H54 (cell line): ENCODE measurements around the gene ALOX12.

Experiments
- DNase-seq: peaks from one replicate; pipeline ENCODE4 v3.0.0; 2011; ENCODE audit warnings: low spot score, mixed read lengths; ENCODE audit not compliant: insufficient read length
- FAIRE-seq: peaks from 3 replicates; lab custom pipeline; 2011; peaks lifted over from hg19 to GRCh38; lab: Jason Lieb, UNC
- POLR2A ChIP-seq: IDR thresholded peaks from 2 replicates; pipeline ENCODE4 v1.6.1; 2011; ENCODE audit warnings: low read depth, mild to moderate bottlenecking, low read length

Gene ALOX12

GRCh38 chr17:6994118-6994598, 1.7 kb upstream of the ALOX12 start:
- no peak for TF ChIP-seq POLR2A
- DNase-seq (no peak), FAIRE-seq (no peak)

- no peak for DNase-seq
- no peak for TF ChIP-seq POLR2A
- no peak for FAIRE-seq
These were observed 1.1 kb upstream of the ALOX12 start for GRCh38 chr17:6994666-6995256.

- FAIRE-seq (no peak), DNase-seq (no peak)
- no peak for TF ChIP-seq POLR2A
These were observed 585 bp downstream of the ALOX12 start for GRCh38 chr17:6996256-6997011.

GRCh38 chr17:6997171-6997570, 1.3 kb downstream of the ALOX12 start:
- no peak for TF ChIP-seq POLR2A
- FAIRE-seq = no peak
- no peak for DNase-seq

GRCh38 chr17:6998855-6999508, 3.1 kb downstream of the ALOX12 start:
- no peak for FAIRE-seq
- TF ChIP-seq POLR2A = no peak
- no peak for DNase-seq

GRCh38 chr17:7001318-7001961, 5.6 kb downstream of the ALOX12 start:
- FAIRE-seq (no peak), DNase-seq (no peak)
- TF ChIP-seq POLR2A = no peak

- FAIRE-seq (no peak), DNase-seq (no peak)
- TF ChIP-seq POLR2A = no peak
These were observed 6.6 kb downstream of the ALOX12 start for GRCh38 chr17:7002288-7003047.

- FAIRE-seq (no peak), DNase-seq (no peak)
- no peak for TF ChIP-seq POLR2A
These were observed 7.9 kb downstream of the ALOX12 start for GRCh38 chr17:7003745-7004144.

- TF ChIP-seq POLR2A = no peak
- DNase-seq (peak; percentile 51), FAIRE-seq (peak; percentile 83)
These were observed 8.8 kb downstream of the ALOX12 start for GRCh38 chr17:7004398-7005253.

GRCh38 chr17:7005716-7006115, 9.9 kb downstream of the ALOX12 start:
- DNase-seq = no peak
- TF ChIP-seq POLR2A = no peak
- no peak for FAIRE-seq

GRCh38 chr17:7007143-7007542, 11.3 kb downstream of the ALOX12 start:
- TF ChIP-seq POLR2A = no peak
- DNase-seq = no peak
- no peak for FAIRE-seq

- TF ChIP-seq POLR2A = no peak
- FAIRE-seq (no peak), DNase-seq (no peak)
These were observed 14.7 kb downstream of the ALOX12 start for GRCh38 chr17:7010523-7010922.
